Natural killer cell (primary cell): ENCODE results near the gene CTBP1. TPM values are rescaled to one million over a fixed set of nuclear protein-coding genes. Genes with fewer than 3 reads are reported as not detected.

Experiments used
- ATAC-seq, 3 donors: fragments of 150-1000 bp in 2 of 3; fragments of 200-7000 bp in 1 of 3; cut with Tn5 transposase; 1 replicate in 1 of 3; 2 replicates in 2 of 3; pipeline ENCODE4 v1.10.0; 2021; ENCODE audit warnings: mild to moderate bottlenecking in 2 of 3, moderate library complexity in 2 of 3
- DNase-seq, 2 donors: peaks; one replicate each; pipeline versions ENCODE4 v3.0.0 to v3.0.0-alpha.2; 2013 to 2021; ENCODE audit warnings: mixed read lengths in 1 of 2
- H3K27ac ChIP-seq: one replicate; pipeline ENCODE4 v1.5.1; 2013; ENCODE audit warnings: mild to moderate bottlenecking, low read length
- H3K27me3 ChIP-seq: one replicate; pipeline ENCODE4 v1.6.1; 2013; ENCODE audit warnings: low read length; ENCODE audit not compliant: control insufficient read depth, insufficient read depth
- H3K36me3 ChIP-seq: one replicate; pipeline ENCODE4 v1.6.1; 2013; ENCODE audit warnings: low read length; ENCODE audit not compliant: control insufficient read depth, insufficient read depth
- H3K4me1 ChIP-seq: one replicate; pipeline ENCODE4 v1.6.1; 2013; ENCODE audit warnings: low read length; ENCODE audit not compliant: control insufficient read depth, insufficient read depth
- H3K4me3 ChIP-seq: one replicate; pipeline ENCODE4 v1.5.1; 2013; ENCODE audit warnings: low read length
- H3K9me3 ChIP-seq: one replicate; pipeline ENCODE4 v1.6.1; 2013; ENCODE audit warnings: low read length; ENCODE audit not compliant: control insufficient read depth, insufficient read depth
- H3K27ac Mint-ChIP-seq, 2 donors: one replicate each; pipeline ENCODE4 v1.8.0; 2022; ENCODE audit warnings: mild to moderate bottlenecking in 2 of 2, mixed read lengths in 2 of 2, moderate library complexity in 1 of 2
- H3K27me3 Mint-ChIP-seq, 2 donors: one replicate each; pipeline ENCODE4 v1.8.0; 2022; ENCODE audit warnings: low read depth in 2 of 2, mixed read lengths in 2 of 2
- H3K36me3 Mint-ChIP-seq: one replicate; pipeline ENCODE4 v1.8.0; 2022; ENCODE audit warnings: mixed read lengths
- H3K4me1 Mint-ChIP-seq, 2 donors: one replicate each; pipeline ENCODE4 v1.8.0; 2022; ENCODE audit warnings: mixed read lengths in 2 of 2
- H3K4me3 Mint-ChIP-seq: one replicate; pipeline ENCODE4 v1.8.0; 2022; ENCODE audit warnings: mild to moderate bottlenecking, moderate library complexity, mixed read lengths
- H3K9me3 Mint-ChIP-seq, 2 donors: one replicate each; pipeline ENCODE4 v1.8.0; 2022; ENCODE audit warnings: mixed read lengths in 2 of 2
- WGBS: methylation state at CpG from one replicate; pipeline ENCODE4 v1.1.7; 2013; ENCODE audit warnings: missing lambda C conversion rate; ENCODE audit not compliant: insufficient coverage; 5-methylcytosine and 5-hydroxymethylcytosine counted together
- intact Hi-C: fragments of 100-400 bp; cut with micrococcal nuclease; formaldehyde crosslinking; loops from one replicate; pipeline ENCODE4 v1.14.2; 2022
- total RNA-seq, 4 donors: library from RNA; stranded (reverse); fragments of 120-200 nt in 1 of 4; gene quantifications; one replicate each; pipeline versions ENCODE4 v1.2.3 to v1.2.4, GENCODE V29; 2013 to 2022
- TF ChIP-seq, protein P1 (sequence below): fragments of 200-600 bp; IDR thresholded peaks from one replicate; pipeline ENCODE4 v1.8.0; 2022; ENCODE audit warnings: antibody characterized with exemption

Gene CTBP1
- total RNA-seq, 3 donors from 2014 or later (not counting 1 experiment from before 2014, with no cell fraction given): 384 to 388 (median 388) TPM

DNA sequence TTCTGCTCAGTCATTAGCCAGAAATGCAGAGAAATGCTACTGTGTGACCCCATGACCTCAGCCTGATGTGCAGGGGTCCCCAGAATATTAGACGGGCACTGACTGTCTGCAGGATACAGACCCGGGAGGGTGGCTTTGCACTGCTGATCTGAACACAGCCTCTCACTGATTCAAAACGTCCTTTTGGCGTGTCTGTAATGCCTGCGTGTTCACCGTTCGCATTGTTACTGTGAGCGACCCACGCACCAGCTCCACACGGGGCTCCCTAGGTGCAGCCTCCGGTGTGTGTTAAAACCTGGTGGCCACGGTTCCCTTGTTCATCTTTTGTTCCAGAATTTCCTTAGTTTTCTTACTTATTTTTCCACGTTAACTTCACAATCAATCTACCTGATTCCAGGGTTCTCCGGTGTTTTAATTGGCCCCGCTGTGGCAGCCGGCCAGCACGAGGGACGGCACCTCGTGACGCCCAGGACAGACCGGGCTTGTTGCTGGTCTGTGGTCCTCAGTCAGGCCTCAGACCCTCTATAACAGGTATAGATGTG is 44.6 kb downstream of the CTBP1 start:
- Mint-ChIP-seq H3K4me1 (peaks cover 53 to 72% of the 10 kb centered on the region in 2 donors), H3K27ac (peak overlapping the region; percentile 98 to 100), H3K27me3 (no peaks in the 10 kb centered on the region), H3K4me3 (peak overlapping the region; percentile 92), H3K36me3 (no peaks in the 10 kb centered on the region), H3K9me3 (no peaks in the 10 kb centered on the region)
- H3K9me3 ChIP-seq: no peaks in the 10 kb centered on the region
- peak overlapping the region; percentile 11 for H3K4me3 ChIP-seq
- intact Hi-C loops: loop anchor here (5.0 kb wide), 1 partner anchor 272 kb away; the partner anchor contains the start of genes GAK and TMEM175
- ATAC-seq: no peak
- peaks cover 5% of the 10 kb centered on the region for H3K36me3 ChIP-seq
- TF ChIP-seq, protein P1, sequence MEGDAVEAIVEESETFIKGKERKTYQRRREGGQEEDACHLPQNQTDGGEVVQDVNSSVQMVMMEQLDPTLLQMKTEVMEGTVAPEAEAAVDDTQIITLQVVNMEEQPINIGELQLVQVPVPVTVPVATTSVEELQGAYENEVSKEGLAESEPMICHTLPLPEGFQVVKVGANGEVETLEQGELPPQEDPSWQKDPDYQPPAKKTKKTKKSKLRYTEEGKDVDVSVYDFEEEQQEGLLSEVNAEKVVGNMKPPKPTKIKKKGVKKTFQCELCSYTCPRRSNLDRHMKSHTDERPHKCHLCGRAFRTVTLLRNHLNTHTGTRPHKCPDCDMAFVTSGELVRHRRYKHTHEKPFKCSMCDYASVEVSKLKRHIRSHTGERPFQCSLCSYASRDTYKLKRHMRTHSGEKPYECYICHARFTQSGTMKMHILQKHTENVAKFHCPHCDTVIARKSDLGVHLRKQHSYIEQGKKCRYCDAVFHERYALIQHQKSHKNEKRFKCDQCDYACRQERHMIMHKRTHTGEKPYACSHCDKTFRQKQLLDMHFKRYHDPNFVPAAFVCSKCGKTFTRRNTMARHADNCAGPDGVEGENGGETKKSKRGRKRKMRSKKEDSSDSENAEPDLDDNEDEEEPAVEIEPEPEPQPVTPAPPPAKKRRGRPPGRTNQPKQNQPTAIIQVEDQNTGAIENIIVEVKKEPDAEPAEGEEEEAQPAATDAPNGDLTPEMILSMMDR: no peak
- DNase-seq: peak; percentile 18 to 26
- peaks cover 95% of the 10 kb centered on the region for H3K4me1 ChIP-seq
- H3K27ac ChIP-seq: peak overlapping the region; percentile 89
- H3K27me3 ChIP-seq: no peaks in the 10 kb centered on the region
- 78% methylated on average over 21 of the region's 21 CpGs for WGBS

GRCh38 chr4:1203026-1203616 is 45.8 kb downstream of the CTBP1 start:
- WGBS: 61% methylated on average over 13 of the region's 13 CpGs
- Histone ChIP-seq H3K27ac (peak overlapping the region; percentile 89), H3K4me1 (peaks cover 95% of the 10 kb centered on the region), H3K4me3 (no peak overlapping the region), H3K9me3 (no peaks in the 10 kb centered on the region), H3K27me3 (no peaks in the 10 kb centered on the region), H3K36me3 (peaks cover 7% of the 10 kb centered on the region)
- Mint-ChIP-seq H3K36me3 (peaks cover 5% of the 10 kb centered on the region), H3K27me3 (no peaks in the 10 kb centered on the region), H3K27ac (peak overlapping the region; percentile 98 to 100), H3K4me1 (peaks cover 53 to 71% of the 10 kb centered on the region in 2 donors), H3K4me3 (peak overlapping the region; percentile 92), H3K9me3 (no peaks in the 10 kb centered on the region)
- peak in 1 of 2 donors; percentile 26 for DNase-seq
- intact Hi-C loops: loop anchor here (1.0 to 5.0 kb wide), 3 partner anchors 16 to 271 kb away; partner anchors contain the start of genes GAK and TMEM175
- ATAC-seq: no peak
- TF ChIP-seq, protein P1: no peak

- H3K4me1 ChIP-seq: peaks cover 98% of the 10 kb centered on the region
- DNase-seq (no peak), ATAC-seq (no peak)
- Mint-ChIP-seq H3K27me3 (no peaks in the 10 kb centered on the region), H3K9me3 (no peaks in the 10 kb centered on the region), H3K36me3 (peaks cover 9% of the 10 kb centered on the region), H3K27ac (peak overlapping the region; percentile 98 to 100), H3K4me3 (peak overlapping the region; percentile 92), H3K4me1 (peaks cover 57 to 75% of the 10 kb centered on the region in 2 donors)
- intact Hi-C loops: loop anchor here (1.0 to 5.0 kb wide), 5 partner anchors 16 to 270 kb away; partner anchors contain the start of genes GAK and TMEM175
- no peaks in the 10 kb centered on the region for H3K9me3 ChIP-seq
- peak overlapping the region; percentile 1 for H3K4me3 ChIP-seq
- H3K27ac ChIP-seq: peak overlapping the region; percentile 89
- H3K36me3 ChIP-seq: peaks cover 10% of the 10 kb centered on the region
- 78% methylated on average over 19 of the region's 19 CpGs for WGBS
- no peaks in the 10 kb centered on the region for H3K27me3 ChIP-seq
- TF ChIP-seq, protein P1: no peak
These were observed 46.4 kb downstream of the CTBP1 start for GRCh38 chr4:1202526-1203011.
